ENCODE measurements around the gene FAM111B. TPM values are rescaled to one million over a fixed set of nuclear protein-coding genes. Genes with fewer than 3 reads are reported as not detected.
"Not testable (repeated sequence)": the region's sequence is repeated elsewhere in the genome, so short reads cannot be mapped to it uniquely, and the experiment has no call there.

The FAM111B gene
- total RNA-seq, 2 experiments from 2014 or later: 28.9 to 31.0 TPM

DNA sequence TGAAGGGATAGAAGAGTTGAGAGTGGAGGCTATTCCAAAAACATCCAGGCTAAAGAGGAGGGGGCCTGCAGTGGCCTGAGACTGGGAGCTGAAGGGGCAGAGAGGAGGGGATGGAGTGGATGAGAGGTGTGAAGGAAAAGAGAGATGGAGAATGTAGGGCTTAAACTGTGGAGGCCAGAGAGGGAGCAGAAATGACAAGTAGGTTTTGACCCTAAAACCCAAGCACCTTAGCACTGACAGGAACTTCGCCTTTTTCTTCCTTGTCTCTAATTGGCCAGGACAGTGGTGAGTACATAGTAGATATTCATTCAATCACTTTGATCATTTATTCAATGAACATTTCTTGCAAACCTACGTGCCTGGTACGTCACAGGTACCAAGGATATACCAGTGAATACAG is 7.3 kb downstream of the FAM111B start:
- no peak for DNase-seq
- no peak overlapping the region for H3K27ac Mint-ChIP-seq
- ChIA-PET CTCF (interaction anchor here (1.9 kb wide), 1 partner anchor 21 kb away, joined by 5 read pairs; no protein-coding TSS in a partner anchor), POLR2A (no interaction called here)
- H3K4me3 Mint-ChIP-seq: no peak overlapping the region
- H3K27me3 Mint-ChIP-seq: no peaks in the 10 kb centered on the region
- peaks cover 10% of the 10 kb centered on the region for H3K4me1 Mint-ChIP-seq (ENCODE audit: low read depth)
- peaks cover 24% of the 10 kb centered on the region for H3K9me3 Mint-ChIP-seq
- intact Hi-C loops (cut with micrococcal nuclease): no loop called here
- H3K36me3 Mint-ChIP-seq: peaks cover 70% of the 10 kb centered on the region

DNA sequence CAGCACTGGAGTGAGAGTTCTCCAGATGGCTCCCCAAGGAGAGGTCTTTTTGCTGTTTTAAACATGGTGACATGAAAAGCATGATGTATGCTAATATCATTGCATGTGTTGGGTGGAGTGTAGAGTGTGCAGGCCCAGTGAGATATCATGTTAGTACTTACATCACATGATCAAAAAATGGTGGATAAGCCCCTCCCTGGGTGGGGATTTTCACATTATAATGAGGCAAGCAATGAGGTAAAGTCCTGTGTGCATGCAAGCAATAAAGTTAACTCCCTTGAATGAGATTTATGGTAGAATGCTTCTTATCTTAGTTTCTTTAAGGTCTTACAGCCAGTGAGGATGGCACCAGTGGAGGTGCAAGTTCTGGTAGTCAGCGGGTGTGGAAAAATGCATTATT is 8.5 kb downstream of the FAM111B start:
- Mint-ChIP-seq H3K9me3 (peaks cover 24% of the 10 kb centered on the region), H3K4me3 (no peak overlapping the region), H3K36me3 (peaks cover 65% of the 10 kb centered on the region), H3K27me3 (no peaks in the 10 kb centered on the region), H3K27ac (no peak overlapping the region), H3K4me1 (ENCODE audit: low read depth) (peaks cover 9% of the 10 kb centered on the region)
- ChIA-PET CTCF (interaction anchor here (0.7 kb wide), 1 partner anchor 20 kb away, joined by 3 read pairs; no protein-coding TSS in a partner anchor), POLR2A (no interaction called here)
- intact Hi-C loops (cut with micrococcal nuclease): no loop called here
- DNase-seq: no peak

DNA sequence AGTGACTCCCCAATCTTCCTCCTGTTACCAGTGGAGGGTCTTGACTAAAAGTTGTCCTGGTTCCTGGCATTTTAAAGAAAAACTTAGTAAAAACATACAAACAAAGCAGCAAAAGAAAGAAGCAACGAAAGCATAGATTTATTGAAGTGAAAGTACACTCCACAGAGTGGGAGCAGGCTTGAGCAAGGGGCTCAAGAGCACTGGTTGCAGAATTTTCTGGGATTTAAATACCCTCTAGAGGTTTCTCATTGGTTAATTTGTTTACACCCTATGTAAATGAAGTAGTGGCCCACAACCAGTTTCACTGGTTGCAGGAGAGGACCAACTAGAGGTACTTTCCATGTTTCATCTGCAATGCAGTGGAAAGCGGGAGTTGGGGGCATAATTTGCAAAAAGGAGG is 10.7 kb downstream of the FAM111B start:
- no peak for DNase-seq
- no peak overlapping the region for H3K4me3 Mint-ChIP-seq
- intact Hi-C loops (cut with micrococcal nuclease): no loop called here
- H3K27ac Mint-ChIP-seq: no peak overlapping the region
- peaks cover 2% of the 10 kb centered on the region for H3K4me1 Mint-ChIP-seq (ENCODE audit: low read depth)
- POLR2A ChIA-PET: no interaction called here
- CTCF ChIA-PET: no interaction called here
- H3K36me3 Mint-ChIP-seq: peaks cover 57% of the 10 kb centered on the region
- H3K9me3 Mint-ChIP-seq: peaks cover 24% of the 10 kb centered on the region
- H3K27me3 Mint-ChIP-seq: no peaks in the 10 kb centered on the region

DNA sequence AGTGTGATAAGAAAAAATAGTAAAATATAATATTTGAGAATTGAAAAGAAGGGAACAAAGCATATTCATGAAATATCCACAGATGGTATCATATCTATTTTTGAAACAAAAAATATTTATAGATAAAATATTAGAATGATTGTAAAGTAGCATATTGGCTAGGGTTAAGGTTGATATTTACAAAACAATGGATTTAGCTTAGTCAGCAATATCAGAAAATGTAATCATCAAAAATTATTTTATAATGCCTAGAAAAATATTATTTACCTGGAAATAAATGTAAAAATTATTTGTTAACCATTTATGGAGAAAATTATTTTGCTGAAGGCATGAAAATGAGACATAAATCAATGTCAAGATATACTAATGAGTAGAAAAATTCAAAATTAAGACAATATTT is 12.8 kb downstream of the FAM111B start:
- Mint-ChIP-seq H3K9me3 (peaks cover 24% of the 10 kb centered on the region), H3K27ac (no peak overlapping the region), H3K4me3 (no peak overlapping the region), H3K4me1 (ENCODE audit: low read depth) (no peaks in the 10 kb centered on the region), H3K27me3 (no peaks in the 10 kb centered on the region), H3K36me3 (peaks cover 47% of the 10 kb centered on the region)
- intact Hi-C loops (cut with micrococcal nuclease): no loop called here
- no peak for DNase-seq
- ChIA-PET CTCF (interaction anchor here (1.0 to 2.8 kb wide), 4 partner anchors 12 to 62 kb away, joined by 3 to 13 read pairs (median 4); no protein-coding TSS in a partner anchor), POLR2A (no interaction called here)

DNA sequence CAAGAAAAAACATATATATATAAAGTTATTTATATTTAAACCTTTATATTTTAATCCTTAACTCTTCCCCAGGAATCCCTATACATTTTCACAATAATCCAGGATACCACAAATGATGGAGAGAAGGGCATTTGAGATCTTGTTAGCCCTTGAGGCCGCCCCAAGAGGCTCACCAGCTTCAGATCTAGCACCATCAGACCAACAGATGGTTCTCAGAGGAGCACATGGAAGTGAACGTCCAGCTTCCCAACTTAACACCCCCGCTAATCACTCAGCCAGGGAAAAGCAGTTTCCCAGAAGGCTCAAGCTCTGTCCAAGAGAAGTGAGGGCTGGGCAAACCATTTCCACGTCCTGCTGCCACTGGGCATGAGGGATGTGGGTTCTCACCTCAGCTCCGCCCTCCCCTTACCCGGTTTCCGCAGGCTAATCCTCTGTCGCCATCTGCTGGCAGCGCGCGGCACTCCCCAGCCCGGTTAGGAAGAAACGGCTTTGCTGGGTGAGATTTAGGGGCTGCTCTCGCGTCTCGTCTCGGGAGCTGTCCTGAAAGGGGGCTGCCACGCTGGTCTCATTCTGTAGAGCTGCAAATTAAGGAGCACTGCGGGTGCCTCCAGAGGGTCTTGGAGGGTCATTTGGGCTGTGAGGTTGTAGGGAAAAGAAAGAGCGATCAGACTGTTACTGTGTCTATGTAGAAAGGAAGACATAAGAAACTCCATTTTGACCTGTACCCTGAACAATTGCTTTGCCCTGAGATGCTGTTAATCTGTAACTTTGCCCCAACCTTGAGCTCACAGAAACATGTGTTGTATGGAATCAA is 28.8 kb downstream of the FAM111B start:
- CTCF ChIA-PET: interaction anchor here (0.6 to 4.7 kb wide), 35 partner anchors 8 to 1200 kb away, joined by 3 to 73 read pairs (median 5); partner anchors contain the start of genes DTX4 and FAM111B
- Mint-ChIP-seq H3K4me1 (ENCODE audit: low read depth) (peaks cover 7% of the 10 kb centered on the region), H3K4me3 (peak overlapping the region; percentile 57), H3K27me3 (no peaks in the 10 kb centered on the region), H3K27ac (no peak overlapping the region), H3K9me3 (peaks cover 13% of the 10 kb centered on the region), H3K36me3 (peaks cover 31% of the 10 kb centered on the region)
- DNase-seq: peak; percentile 91
- POLR2A ChIA-PET: interaction anchor here (1.3 to 1.5 kb wide), 2 partner anchors 13 to 30 kb away, joined by 3 to 5 read pairs; no protein-coding TSS in a partner anchor
- intact Hi-C loops (cut with micrococcal nuclease): loop anchor here (1.0 to 2.0 kb wide), 5 partner anchors 29 to 177 kb away; partner anchors contain the start of gene FAM111B

DNA sequence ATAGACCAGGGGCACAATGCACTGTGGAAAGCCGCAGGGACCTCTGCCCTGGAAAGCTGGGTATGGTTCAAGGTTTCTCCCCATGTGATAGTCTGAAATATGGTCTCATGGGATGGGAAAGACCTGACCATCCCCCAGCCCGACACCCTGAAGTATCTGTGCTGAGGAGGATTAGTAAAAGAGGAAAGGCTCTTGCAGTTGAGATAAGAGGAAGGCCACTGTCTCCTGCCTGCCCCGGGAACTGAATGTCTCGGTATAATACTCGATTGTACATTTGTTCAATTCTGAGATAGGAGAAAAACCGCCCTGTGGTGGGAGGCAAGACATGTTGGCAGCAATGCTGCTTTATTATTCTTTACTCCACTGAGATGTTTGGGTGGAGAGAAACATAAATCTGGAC is 29.5 kb downstream of the FAM111B start:
- DNase-seq, H3K9me3 Mint-ChIP-seq, H3K27ac Mint-ChIP-seq, H3K27me3 Mint-ChIP-seq, H3K4me3 Mint-ChIP-seq: not testable (repeated sequence)
- H3K36me3 Mint-ChIP-seq: peaks cover 24% of the 10 kb centered on the region
- intact Hi-C loops (cut with micrococcal nuclease): loop anchor here (1.0 kb wide), 4 partner anchors 29 to 83 kb away; partner anchors contain the start of gene FAM111B
- H3K4me1 Mint-ChIP-seq (ENCODE audit: low read depth): peaks cover 14% of the 10 kb centered on the region
- ChIA-PET POLR2A (interaction anchor here (0.6 to 1.3 kb wide), 2 partner anchors 30 to 1344 kb away, joined by 4 to 5 read pairs; no protein-coding TSS in a partner anchor), CTCF (interaction anchor here (0.6 to 4.7 kb wide), 22 partner anchors 9 to 1200 kb away, joined by 3 to 73 read pairs (median 9); partner anchors contain the start of gene FAM111B)

DNA sequence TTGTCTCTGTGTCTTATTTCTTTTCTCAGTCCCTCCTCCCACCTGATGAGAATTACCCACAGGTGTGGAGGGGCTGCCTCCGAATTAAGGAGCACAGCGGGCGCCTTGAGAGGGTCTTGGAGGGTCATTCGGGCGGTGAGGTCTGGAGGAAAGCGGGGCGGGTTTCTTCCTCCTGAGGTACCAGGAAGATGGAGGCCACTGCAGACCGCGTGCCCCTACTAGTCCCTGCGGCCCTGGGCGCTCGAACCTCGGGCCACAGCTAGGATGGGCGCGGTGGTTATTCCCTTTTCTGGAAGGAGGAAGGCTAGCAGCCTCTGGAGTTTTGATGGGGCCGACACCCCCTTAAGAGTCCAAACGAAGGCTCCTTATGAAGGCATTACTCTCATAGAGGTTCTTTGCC is 30.2 kb downstream of the FAM111B start:
- CTCF ChIA-PET: interaction anchor here (4.3 to 4.7 kb wide), 2 partner anchors 20 to 40 kb away, joined by 51 to 65 read pairs; no protein-coding TSS in a partner anchor
- DNase-seq: no peak
- Mint-ChIP-seq H3K4me1 (ENCODE audit: low read depth) (peaks cover 18% of the 10 kb centered on the region), H3K27me3 (no peaks in the 10 kb centered on the region), H3K9me3 (peaks cover 2% of the 10 kb centered on the region), H3K4me3 (no peak overlapping the region), H3K27ac (no peak overlapping the region), H3K36me3 (peaks cover 18% of the 10 kb centered on the region)
- intact Hi-C loops (cut with micrococcal nuclease): no loop called here
- POLR2A ChIA-PET: interaction anchor here (0.6 kb wide), 1 partner anchor 1344 kb away, joined by 4 read pairs; no protein-coding TSS in a partner anchor

DNA sequence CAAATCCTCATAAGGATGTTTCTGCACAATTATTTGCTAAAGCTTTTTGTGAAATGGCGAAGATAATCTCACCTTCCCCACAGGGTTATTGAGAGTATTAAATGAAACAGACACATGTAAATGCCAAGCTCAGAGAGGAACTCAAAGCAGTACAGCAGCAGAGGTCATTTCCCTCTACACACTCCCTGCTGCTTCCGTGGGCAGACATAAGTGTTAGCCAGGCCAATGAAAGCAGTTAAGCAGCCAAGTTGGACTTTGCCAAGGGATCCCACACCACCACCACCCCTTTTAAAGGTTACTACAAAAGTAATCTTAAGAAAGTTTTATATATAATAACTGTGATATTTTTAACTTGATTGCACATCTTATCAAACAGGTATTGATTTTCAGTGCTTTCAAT is 31.6 kb downstream of the FAM111B start:
- H3K4me3 Mint-ChIP-seq: no peak overlapping the region
- H3K27me3 Mint-ChIP-seq: no peaks in the 10 kb centered on the region
- intact Hi-C loops (cut with micrococcal nuclease): no loop called here
- CTCF ChIA-PET: interaction anchor here (1.1 to 4.7 kb wide), 3 partner anchors 13 to 42 kb away, joined by 3 to 65 read pairs (median 51); no protein-coding TSS in a partner anchor
- DNase-seq: no peak
- H3K9me3 Mint-ChIP-seq: no peaks in the 10 kb centered on the region
- H3K4me1 Mint-ChIP-seq (ENCODE audit: low read depth): peaks cover 28% of the 10 kb centered on the region
- peaks cover 8% of the 10 kb centered on the region for H3K36me3 Mint-ChIP-seq
- H3K27ac Mint-ChIP-seq: no peak overlapping the region
- POLR2A ChIA-PET: no interaction called here

DNA sequence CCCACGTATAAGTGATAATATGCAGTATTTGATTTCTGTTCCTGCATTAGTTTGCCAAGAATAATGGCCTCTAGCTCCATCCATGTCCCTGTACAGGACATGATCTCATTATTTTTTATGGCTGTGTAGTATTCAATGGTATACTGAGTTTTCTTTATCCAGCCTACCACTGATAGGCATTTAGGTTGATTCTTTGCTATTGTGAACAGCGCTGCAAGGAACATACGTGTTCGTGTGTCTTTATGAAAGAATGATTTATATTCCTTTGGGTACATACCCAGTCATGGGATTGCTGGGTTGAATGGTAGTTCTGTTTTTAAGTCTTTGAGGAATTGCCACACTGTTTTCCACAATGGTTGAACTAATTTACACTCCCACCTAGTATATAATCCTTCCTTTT is 34.2 kb downstream of the FAM111B start:
- H3K36me3 Mint-ChIP-seq: peaks cover 17% of the 10 kb centered on the region
- H3K4me3 Mint-ChIP-seq: no peak overlapping the region
- ChIA-PET CTCF (interaction anchor here (1.0 to 10.0 kb wide), 8 partner anchors 16 to 574 kb away, joined by 3 to 148 read pairs (median 4); partner anchors contain the start of genes DTX4 and FAM111B), POLR2A (interaction anchor here (2.3 kb wide), 1 partner anchor 34 kb away, joined by 10 read pairs; the partner anchor contains the start of gene FAM111B)
- H3K4me1 Mint-ChIP-seq (ENCODE audit: low read depth): peaks cover 38% of the 10 kb centered on the region
- no peak overlapping the region for H3K27ac Mint-ChIP-seq
- intact Hi-C loops (cut with micrococcal nuclease): loop anchor here (5.0 to 10.0 kb wide), 5 partner anchors 411 to 1716 kb away; partner anchors contain the start of genes CLP1, PATL1 and SLC43A3
- DNase-seq: no peak
- no peaks in the 10 kb centered on the region for H3K27me3 Mint-ChIP-seq
- H3K9me3 Mint-ChIP-seq: no peaks in the 10 kb centered on the region

DNA sequence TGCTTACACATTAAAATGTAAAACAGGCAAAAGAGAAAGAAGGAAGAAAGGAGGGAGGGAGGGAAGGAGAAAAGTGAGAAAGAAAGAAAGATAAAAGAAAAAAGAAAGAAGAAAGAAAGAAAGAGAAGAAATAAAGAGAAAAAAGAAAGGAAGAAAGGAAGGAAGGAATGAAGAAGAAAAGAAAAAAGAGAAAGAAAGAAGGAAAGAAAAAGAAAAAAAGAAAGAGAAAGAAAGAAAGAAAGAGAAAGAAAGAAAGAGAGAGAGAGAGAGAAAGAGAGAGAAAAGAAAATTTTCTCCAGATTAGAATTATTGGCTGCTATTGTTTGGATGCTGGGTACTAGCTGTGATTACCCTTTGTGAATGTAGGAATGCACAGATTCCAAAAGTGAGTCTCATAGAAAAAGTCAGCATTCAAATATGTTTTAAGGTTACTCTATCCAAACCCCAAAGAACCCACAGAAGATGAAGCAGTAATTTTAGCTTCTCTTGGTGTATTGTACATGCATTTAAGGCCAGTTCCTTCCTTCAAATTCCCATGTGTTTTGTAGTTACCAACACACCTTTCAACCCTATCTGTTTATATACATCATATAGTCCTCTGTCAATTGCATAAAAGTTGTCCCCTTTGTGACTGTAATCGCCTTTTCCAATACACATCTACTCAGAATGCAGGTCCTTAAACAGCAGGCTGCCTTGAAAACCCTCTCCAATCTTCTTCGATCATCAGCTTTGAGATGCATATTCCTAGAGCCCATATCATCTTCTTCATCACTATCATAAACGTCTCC is 34.8 kb downstream of the FAM111B start:
- intact Hi-C loops (cut with micrococcal nuclease): loop anchor here (1.0 to 10.0 kb wide), 7 partner anchors 16 to 1717 kb away; partner anchors contain the start of genes CLP1, PATL1, SLC43A3 and ZFP91
- ChIA-PET POLR2A (interaction anchor here (0.6 to 2.3 kb wide), 3 partner anchors 11 to 35 kb away, joined by 3 to 10 read pairs (median 6); partner anchors contain the start of gene FAM111B), CTCF (interaction anchor here (1.0 to 10.0 kb wide), 10 partner anchors 9 to 565 kb away, joined by 3 to 148 read pairs (median 4); partner anchors contain the start of genes DTX4 and FAM111B)
- H3K4me1 Mint-ChIP-seq (ENCODE audit: low read depth): peaks cover 43% of the 10 kb centered on the region
- H3K9me3 Mint-ChIP-seq: no peaks in the 10 kb centered on the region
- peaks cover 23% of the 10 kb centered on the region for H3K36me3 Mint-ChIP-seq
- DNase-seq: no peak
- H3K27me3 Mint-ChIP-seq: no peaks in the 10 kb centered on the region
- H3K27ac Mint-ChIP-seq: peak overlapping the region; percentile 93
- peak overlapping the region; percentile 94 for H3K4me3 Mint-ChIP-seq

All from activated CD4-positive, alpha-beta memory T cell treated with anti-CD3 and anti-CD28 coated beads for 36 hours (primary cell).